Measurements from ENCODE around the gene RAB6A. TPM values are rescaled to one million over a fixed set of nuclear protein-coding genes. Genes with fewer than 3 reads are reported as not detected.
A peak's percentile ranks its signal among the peaks of the same experiment; 100 is the strongest.
"Not testable (repeated sequence)": the region's sequence is repeated elsewhere in the genome, so short reads cannot be mapped to it uniquely, and the experiment has no call there.

The RAB6A gene
- total RNA-seq, 1 experiment from 2014 or later = 101 TPM

GRCh38 chr11:73779084-73779902 lies 18.4 kb upstream of the RAB6A start:
- peak; percentile 99 for DNase-seq (ENCODE audit: low spot score)
- in situ Hi-C loops (cut with HindIII; ENCODE audit: low sequenced_read_pairs) = no loop called here

GRCh38 chr11:73770811-73771210 lies 9.9 kb upstream of the RAB6A start:
- in situ Hi-C loops (cut with HindIII; ENCODE audit: low sequenced_read_pairs); DNase-seq (ENCODE audit: low spot score): not testable (repeated sequence)

GRCh38 chr11:73766763-73767162 lies 5.9 kb upstream of the RAB6A start:
- no peak for DNase-seq (ENCODE audit: low spot score)
- in situ Hi-C loops (cut with HindIII; ENCODE audit: low sequenced_read_pairs) = no loop called here

GRCh38 chr11:73762732-73763131 lies 1.9 kb upstream of the RAB6A start:
- in situ Hi-C loops (cut with HindIII; ENCODE audit: low sequenced_read_pairs) = no loop called here
- DNase-seq (ENCODE audit: low spot score) = no peak

- DNase-seq (ENCODE audit: low spot score) = no peak
- in situ Hi-C loops (cut with HindIII; ENCODE audit: low sequenced_read_pairs) = no loop called here
Observed at GRCh38 chr11:73761403-73761945, 600 bp upstream of the RAB6A start.

GRCh38 chr11:73760135-73760678 lies 667 bp downstream of the RAB6A start:
- in situ Hi-C loops (cut with HindIII; ENCODE audit: low sequenced_read_pairs) = no loop called here
- peak; percentile 38 for DNase-seq (ENCODE audit: low spot score)

GRCh38 chr11:73759610-73760134 lies 1.2 kb downstream of the RAB6A start:
- in situ Hi-C loops (cut with HindIII; ENCODE audit: low sequenced_read_pairs) = no loop called here
- no peak for DNase-seq (ENCODE audit: low spot score)

GRCh38 chr11:73758451-73758850 lies 2.4 kb downstream of the RAB6A start:
- no peak for DNase-seq (ENCODE audit: low spot score)
- in situ Hi-C loops (cut with HindIII; ENCODE audit: low sequenced_read_pairs) = no loop called here

- DNase-seq (ENCODE audit: low spot score) = no peak
- in situ Hi-C loops (cut with HindIII; ENCODE audit: low sequenced_read_pairs) = no loop called here
Observed at GRCh38 chr11:73757598-73757997, 3.3 kb downstream of the RAB6A start.

- in situ Hi-C loops (cut with HindIII; ENCODE audit: low sequenced_read_pairs) = no loop called here
- DNase-seq (ENCODE audit: low spot score) = no peak
Observed at GRCh38 chr11:73755670-73756069, 5.2 kb downstream of the RAB6A start.

- in situ Hi-C loops (cut with HindIII; ENCODE audit: low sequenced_read_pairs) = no loop called here
- no peak for DNase-seq (ENCODE audit: low spot score)
Observed at GRCh38 chr11:73753938-73754337, 6.9 kb downstream of the RAB6A start.

- DNase-seq (ENCODE audit: low spot score) = peak; percentile 60
- in situ Hi-C loops (cut with HindIII; ENCODE audit: low sequenced_read_pairs) = no loop called here
Observed at GRCh38 chr11:73752903-73753302, 8.0 kb downstream of the RAB6A start.

- peak; percentile 64 for DNase-seq (ENCODE audit: low spot score)
- in situ Hi-C loops (cut with HindIII; ENCODE audit: low sequenced_read_pairs) = no loop called here
Observed at GRCh38 chr11:73752216-73752867, 8.5 kb downstream of the RAB6A start.

GRCh38 chr11:73750862-73751261 lies 10.0 kb downstream of the RAB6A start:
- DNase-seq (ENCODE audit: low spot score); in situ Hi-C loops (cut with HindIII; ENCODE audit: low sequenced_read_pairs): not testable (repeated sequence)

GRCh38 chr11:73750228-73750627 lies 10.6 kb downstream of the RAB6A start:
- DNase-seq (ENCODE audit: low spot score) = no peak

GRCh38 chr11:73749118-73749517 lies 11.8 kb downstream of the RAB6A start:
- no peak for DNase-seq (ENCODE audit: low spot score)
- in situ Hi-C loops (cut with HindIII; ENCODE audit: low sequenced_read_pairs) = no loop called here

More at GRCh38 chr11:73750228-73750627, 10.6 kb downstream of the RAB6A start:
- in situ Hi-C loops (cut with HindIII; ENCODE audit: low sequenced_read_pairs) = no loop called here

- in situ Hi-C loops (cut with HindIII; ENCODE audit: low sequenced_read_pairs) = no loop called here
- DNase-seq (ENCODE audit: low spot score) = no peak
Observed at GRCh38 chr11:73748300-73748699, 12.6 kb downstream of the RAB6A start.

GRCh38 chr11:73747762-73748161 lies 13.1 kb downstream of the RAB6A start:
- in situ Hi-C loops (cut with HindIII; ENCODE audit: low sequenced_read_pairs) = no loop called here
- no peak for DNase-seq (ENCODE audit: low spot score)

GRCh38 chr11:73746701-73747100 lies 14.2 kb downstream of the RAB6A start:
- in situ Hi-C loops (cut with HindIII; ENCODE audit: low sequenced_read_pairs) = no loop called here
- DNase-seq (ENCODE audit: low spot score) = no peak

GRCh38 chr11:73743045-73743444 lies 17.8 kb downstream of the RAB6A start:
- no peak for DNase-seq (ENCODE audit: low spot score)
- in situ Hi-C loops (cut with HindIII; ENCODE audit: low sequenced_read_pairs) = no loop called here

Data from G401 (cell line).